Neural progenitor cell (in vitro differentiated cells): ENCODE results near the gene SH3GL2.

Source experiments
- CTCF ChIP-seq: fragments of 200-600 bp; sonication (generic); IDR thresholded peaks from 2 replicates; pipeline ENCODE4 v1.5.1; 2017; ENCODE audit warnings: antibody characterized with exemption, mild to moderate bottlenecking
- EZH2 ChIP-seq: fragments of 200-600 bp; sonication (generic); IDR thresholded peaks from 2 replicates; pipeline ENCODE4 v1.6.1; 2017; ENCODE audit warnings: antibody characterized with exemption, mild to moderate bottlenecking, moderate library complexity

GRCh38 chr9:17764306-17764705 is 185.4 kb downstream of the SH3GL2 start:
- no peak for TF ChIP-seq EZH2
- no peak for TF ChIP-seq CTCF
